Forelimb muscle (tissue), 1 donor: Measurements from ENCODE around the gene CCL13. TPM values are rescaled to one million over a fixed set of nuclear protein-coding genes. Genes with fewer than 3 reads are reported as not detected.

Experiments
- DNase-seq: peaks from one replicate; pipeline ENCODE4 v3.0.0-alpha.2; 2013; ENCODE audit warnings: low read depth
- polyA plus RNA-seq: library from polyadenylated mRNA; unstranded; fragments of 120-200 nt; gene quantifications from one replicate; pipeline ENCODE4 v1.2.1, GENCODE V29; 2013; ENCODE audit not compliant: insufficient read length

CCL13 gene
- polyA plus RNA-seq, 1 donor, result 1.6 TPM

DNA sequence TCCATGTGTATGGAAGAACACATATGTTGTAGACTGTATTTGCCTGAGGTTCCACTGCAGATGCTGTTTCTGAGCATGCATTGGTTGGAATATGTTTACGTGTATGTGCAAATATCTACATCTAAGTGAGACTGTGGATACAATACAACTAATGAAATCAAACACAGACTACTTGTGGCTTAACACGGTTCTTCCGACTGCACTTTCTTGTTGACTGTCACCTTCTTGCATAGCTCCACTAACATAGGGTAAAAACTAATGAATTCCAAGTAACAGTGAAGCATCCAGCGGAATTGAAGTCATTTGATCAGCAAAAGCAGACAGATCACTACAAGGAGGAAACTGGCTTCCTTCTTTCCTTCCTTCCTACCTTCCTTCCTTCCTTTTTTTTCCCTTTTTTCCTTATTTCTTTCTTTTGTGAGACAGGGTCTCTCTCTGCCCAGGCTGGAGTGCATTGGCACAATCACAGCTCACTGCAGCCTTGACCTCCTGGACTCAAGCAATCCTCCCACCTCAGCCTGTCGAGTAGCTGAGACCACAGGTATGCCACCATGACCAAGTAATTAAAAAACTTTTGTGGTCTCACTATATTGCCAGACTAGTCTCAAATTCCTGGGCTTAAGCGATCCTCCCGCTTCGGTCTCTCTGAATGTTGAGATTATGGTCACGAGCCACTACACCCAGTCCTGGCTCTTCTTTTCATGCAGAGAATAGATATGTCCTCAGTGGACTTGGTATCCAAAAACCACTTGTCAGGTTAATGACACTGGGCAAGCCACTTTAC, 28.7 kb downstream of the CCL13 start:
- DNase-seq, result no peak

DNA sequence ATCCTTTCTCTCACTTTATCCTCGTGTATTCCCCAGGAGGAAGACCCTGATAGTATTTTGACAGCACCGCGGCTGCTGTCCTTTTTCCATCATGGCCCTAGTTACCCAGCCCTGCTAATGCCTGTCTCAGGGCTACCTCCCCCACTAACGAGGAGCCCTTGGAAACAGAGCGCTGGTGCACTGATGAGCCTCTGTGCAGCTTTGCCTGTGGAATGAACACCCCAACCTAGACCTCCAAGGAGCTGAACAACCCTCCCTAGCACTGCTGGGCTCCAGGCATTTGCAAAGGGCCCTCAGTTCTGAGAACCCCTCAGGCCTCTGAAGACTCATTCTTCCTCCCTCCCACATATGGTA, 30.0 kb downstream of the CCL13 start:
- DNase-seq, result no peak

DNA sequence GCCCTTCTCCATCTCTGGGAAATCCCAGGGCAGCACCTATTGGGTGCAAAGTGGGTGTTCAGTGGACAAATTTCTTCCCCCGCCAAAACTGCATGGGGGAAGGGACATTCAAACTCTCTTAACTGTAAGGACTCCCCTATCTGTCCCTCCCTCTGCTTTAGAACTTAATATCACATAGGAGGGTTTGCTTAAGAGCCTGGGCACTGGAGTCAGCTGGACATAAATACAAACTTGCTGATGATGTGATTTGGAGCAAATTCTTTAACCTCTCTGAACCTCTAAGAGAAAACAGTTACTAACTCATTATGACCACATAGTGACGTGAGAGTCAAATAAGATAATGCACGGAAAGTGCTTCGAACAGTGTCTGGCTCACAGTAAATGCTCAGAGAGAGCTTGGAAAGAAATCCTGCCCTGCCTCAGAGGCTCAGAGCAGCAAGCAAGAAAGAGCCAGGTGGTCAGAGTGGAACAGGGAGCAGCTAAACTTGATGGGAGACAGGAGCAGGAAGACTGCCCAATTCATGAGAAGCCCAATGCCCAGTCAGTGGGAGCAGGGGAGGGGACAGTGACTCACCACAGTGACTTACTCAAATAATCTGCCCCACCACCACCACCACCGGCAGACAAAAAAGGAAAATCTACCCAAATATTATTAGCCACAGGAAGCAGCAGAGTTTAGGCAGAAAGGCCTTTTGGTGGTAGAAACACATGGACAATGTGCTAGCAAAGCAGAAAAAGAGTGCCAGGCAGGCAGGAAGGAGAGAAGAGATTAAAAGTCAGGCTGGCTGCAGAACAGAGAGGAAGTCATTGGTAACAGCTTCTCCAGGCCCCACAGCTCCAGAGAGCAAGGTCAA, 30.6 kb downstream of the CCL13 start:
- DNase-seq, result no peak

DNA sequence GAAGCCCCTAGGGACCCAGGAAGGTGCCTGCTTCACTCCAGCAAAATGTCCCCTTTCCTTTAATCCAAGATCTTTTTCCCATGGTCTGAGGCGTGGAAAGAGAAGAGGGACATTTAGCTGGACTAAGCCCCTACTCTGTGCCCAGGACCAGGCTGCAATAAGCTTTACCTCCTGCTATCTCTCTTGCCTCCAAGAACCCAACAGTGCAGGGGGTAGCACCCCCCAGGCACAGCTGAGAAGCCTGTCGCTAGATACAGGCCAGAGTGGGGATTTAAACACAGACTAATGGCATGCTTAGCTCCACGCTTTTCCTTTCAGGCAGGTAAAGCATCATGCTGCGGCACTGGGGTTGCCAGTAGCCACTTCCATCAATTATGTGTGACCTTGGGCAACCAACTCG, 31.3 kb downstream of the CCL13 start:
- no peak for DNase-seq

DNA sequence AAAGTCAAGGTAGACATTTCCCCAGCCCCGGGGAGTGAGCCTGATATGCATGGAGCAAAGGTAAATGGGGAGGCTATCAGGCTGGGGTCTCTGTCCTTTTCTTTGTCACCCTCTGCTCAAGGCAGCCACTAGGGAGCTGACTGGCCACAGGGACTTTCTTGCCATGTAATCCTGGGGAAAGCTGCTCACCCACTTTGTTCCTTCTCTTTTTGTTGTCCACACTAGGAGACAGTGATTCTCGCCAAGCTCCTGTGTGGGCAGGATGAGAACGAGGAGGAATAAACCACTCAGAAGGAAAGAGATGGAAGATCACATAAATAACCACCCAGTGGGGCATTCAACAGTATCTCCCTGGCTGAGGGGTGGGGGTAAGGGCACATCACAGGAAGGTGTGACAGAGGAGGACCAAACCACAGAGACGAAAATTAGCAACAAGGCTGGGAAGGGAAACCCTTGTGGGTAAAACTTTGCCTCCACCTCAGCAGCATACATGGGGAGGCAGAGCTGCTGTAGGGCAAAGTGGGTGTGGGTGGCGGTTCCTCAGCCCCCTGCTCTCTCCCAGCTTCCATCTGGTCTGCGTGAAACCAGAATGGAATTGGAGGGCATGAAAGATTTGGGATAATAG, 33.0 kb downstream of the CCL13 start:
- no peak for DNase-seq

DNA sequence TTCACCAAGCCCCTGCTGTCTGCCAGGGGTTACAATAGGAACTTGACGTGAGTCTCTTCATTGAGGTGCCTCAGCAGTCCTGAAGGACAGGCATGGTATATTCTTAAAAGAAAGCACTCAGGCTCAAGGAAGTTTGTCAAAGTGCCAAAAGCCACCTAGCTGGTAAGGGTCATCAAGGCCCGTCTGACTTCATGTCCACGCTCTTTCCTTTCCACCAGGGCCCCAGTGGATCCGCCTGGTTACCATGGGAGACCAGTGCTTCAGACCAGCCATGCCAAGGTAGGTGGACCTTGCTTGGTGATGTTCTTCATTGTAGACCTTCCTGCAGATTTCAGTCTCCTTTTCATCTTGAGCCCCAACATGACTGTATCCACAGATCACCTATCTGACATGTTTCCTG, 34.4 kb downstream of the CCL13 start:
- DNase-seq, result no peak

DNA sequence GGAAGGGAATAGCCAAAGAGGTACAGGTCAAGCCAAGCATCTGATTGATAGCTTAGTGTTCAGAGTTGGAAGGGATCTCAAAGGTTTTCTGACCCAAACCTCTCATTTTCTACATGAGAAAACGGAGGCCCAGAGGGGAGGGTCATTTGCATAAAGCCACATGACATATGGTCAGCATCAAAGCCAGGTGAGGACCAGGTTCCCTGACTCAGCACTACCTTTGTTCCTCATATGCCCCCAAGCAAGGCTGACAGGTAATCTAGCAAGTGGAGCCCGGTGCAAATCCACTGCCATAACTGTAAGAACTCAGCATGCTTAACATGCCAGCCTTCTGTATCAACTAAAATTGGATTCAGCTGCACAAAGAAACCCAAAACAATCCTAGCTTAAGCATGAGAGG, 35.0 kb downstream of the CCL13 start:
- no peak for DNase-seq

DNA sequence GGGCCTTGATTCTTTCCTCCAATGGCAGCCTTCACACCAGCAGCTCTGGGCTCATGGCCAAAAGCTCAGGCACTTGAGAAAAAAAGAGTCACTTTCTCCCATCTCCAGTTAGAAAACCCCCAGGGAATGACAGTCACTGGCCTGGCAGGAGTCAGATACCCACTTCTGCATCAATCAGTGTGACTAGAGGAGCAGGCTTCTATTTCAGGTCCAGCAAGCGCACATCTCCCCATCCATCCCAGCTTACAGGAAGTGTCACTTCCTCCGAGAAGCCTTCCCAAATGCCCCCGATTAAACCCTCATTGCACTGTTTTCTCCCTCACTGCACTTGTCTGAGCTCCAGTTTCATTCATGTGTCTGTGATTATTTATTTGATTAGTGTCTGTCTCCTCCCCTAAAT, 37.1 kb downstream of the CCL13 start:
- DNase-seq, result no peak

DNA sequence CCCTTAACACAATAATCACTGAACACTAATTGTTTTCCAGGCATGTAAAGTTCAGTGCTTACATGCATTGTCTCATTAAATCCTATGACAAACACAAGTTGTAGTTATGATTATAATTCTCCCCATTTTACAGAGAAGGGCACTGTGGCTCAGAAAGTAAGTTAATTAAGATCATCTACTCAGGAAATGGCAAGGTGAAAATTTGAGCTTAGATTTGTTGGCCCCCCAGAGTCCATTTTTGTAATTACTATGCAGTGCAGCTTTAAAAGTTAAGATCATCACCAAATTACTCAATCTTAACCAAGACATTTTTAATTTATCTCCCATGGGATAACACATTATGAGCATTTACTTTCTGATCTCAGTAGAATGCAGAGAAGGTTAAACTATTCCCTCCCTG, 41.0 kb downstream of the CCL13 start:
- DNase-seq, result no peak

DNA sequence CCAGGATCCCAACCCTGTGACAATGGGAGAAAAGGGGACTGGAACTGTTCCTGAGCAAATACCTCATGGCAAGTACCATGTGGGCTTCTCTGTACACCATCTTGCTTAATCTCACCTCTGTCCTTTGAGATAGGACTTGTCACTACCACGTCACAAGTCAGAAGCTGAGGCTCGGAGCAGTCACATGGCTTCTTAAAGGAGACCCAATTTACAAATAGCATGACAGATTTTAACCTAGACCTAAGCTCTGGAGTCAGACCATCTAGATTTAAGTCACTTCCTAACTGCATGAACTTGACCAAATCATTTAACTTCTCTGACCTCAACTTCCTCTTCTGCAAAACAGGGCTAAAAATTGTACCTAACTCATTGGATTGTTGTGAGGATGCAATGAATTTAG, 42.7 kb downstream of the CCL13 start:
- no peak for DNase-seq

DNA sequence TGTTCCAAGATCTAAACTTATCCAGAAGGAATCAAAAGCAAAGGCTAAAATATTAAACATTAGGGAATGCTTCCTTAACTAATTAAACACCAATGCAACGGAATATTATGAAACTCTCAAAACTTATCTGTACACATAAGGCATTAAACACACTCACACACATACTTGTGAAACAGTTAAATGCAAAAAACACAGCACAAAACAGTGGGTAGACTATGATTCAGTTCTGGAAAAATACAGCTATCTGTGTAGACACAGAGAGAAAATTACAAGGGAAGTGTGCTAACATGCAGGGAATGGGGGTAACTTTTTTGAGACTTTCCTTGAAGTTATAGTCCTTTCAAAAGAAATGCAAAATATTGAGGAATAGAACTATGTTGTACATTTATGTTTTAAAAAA, 43.4 kb downstream of the CCL13 start:
- DNase-seq, result no peak

DNA sequence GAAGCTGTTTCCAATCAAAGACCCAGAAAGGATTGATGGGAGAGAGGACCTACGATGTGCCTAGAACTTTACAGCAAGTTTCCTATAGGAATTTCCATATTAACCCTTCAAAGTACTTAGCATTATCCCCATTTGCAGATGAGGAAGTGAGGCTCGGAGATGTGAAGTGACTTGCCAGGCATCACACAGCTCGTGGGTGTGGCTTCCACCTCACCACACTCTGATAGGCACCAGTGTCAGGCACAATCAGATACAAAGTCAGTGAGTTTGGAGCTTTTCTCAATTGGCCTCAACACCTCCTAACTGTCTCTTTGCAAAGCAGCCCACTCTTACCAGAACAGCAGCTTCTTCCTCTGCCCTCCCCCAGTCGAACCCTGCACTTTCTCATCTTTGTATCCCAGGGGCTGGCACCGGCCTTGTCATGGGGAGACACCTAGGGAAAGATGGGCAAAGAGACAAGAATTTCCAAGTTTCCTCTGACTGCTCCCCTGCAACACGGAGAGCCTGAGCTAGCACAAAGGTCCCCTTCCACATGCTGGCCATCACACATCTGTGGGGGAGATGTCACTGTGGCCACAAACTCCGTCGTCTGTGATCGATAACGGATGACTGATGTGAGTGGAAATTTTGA, 44.1 kb downstream of the CCL13 start:
- DNase-seq, result no peak

DNA sequence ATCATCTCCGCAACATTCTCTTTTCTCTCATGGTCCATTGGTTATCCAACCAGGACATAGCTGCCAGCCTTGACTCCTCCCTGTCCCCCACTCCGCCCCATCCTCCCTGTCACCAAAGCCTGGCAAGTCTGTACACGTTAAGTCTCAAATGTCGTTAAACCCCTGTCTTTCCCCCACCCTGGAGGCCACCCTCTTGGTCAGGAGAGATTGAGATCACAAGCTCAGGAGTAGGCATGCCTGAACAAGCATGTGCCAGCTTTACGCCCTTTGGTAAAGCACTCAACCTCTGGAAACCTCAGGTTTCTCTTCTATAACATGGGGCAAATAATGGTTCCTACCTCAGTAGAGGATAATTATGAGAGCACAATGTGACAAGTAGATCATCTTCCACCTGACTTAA, 44.9 kb downstream of the CCL13 start:
- no peak for DNase-seq

DNA sequence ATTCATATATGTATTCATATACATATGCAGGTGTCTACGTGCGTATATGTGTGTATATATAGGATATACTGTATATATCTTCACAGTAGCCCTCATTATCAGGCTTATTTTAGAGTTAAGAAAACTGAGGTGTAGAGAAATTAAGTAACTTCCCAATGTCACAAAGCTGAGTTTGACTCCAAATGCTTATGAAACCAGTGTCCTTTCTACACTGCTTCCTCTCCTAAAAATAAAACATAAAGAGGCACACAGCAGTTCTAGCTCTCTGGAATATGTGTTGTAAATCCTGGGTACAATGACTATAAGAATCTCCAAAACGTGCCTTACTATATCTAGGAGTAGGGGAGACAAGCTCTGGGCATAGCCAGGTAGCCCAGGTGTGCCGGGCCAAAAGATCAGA, 46.7 kb downstream of the CCL13 start:
- DNase-seq, result no peak

DNA sequence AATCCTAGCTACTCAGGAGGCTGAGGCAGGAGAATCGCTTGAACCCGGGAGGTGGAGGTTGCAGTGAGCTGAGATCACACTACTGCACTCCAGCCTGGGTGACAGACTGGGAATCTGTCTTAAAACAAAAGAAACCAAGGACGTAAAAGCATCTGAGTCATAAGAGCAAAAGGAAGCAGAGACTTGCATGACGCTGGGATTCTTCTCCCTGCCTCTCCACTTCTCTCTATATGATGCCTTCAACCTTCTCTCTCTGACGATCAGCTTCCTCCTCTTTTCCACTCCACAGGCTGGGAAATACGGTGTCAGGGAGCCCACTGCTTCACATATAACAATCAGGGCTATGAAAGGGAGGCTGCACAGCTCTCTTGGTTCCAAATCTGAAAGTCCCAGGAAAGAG, 49.9 kb downstream of the CCL13 start:
- DNase-seq, result no peak

Other genes with a start within 250 kb of the CCL13 start
- 51.6 TPM for gene CCL2, start 101.2 kb upstream of the CCL13 start, polyA plus RNA-seq
- not detected for gene CCL7, start 86.3 kb upstream of the CCL13 start, polyA plus RNA-seq
- not detected for gene CCL11, start 70.7 kb upstream of the CCL13 start, polyA plus RNA-seq
- 0.68 TPM for gene CCL8, start 37.0 kb upstream of the CCL13 start, polyA plus RNA-seq
- not detected for gene CCL1, start 6.8 kb downstream of the CCL13 start, polyA plus RNA-seq
- 0.22 TPM for gene TMEM132E, start 223.1 kb downstream of the CCL13 start, polyA plus RNA-seq